SW480 (cell line): ENCODE data around the gene UAP1L1.
A peak's percentile ranks its signal among the peaks of the same experiment; 100 is the strongest.

ENCODE experiments used
- DNase-seq: peaks from one replicate; pipeline ENCODE4 v3.0.0-alpha.2; 2016; ENCODE audit warnings: low spot score

The UAP1L1 gene

GRCh38 chr9:137042751-137043727, 34.3 kb upstream of the UAP1L1 start:
- DNase-seq = no peak

GRCh38 chr9:137044037-137044436, 33.3 kb upstream of the UAP1L1 start:
- DNase-seq = no peak

- DNase-seq = no peak
Measured at GRCh38 chr9:137044502-137045177, 32.7 kb upstream of the UAP1L1 start.

GRCh38 chr9:137045294-137046087, 31.8 kb upstream of the UAP1L1 start:
- DNase-seq = peak; percentile 50

- DNase-seq = peak; percentile 85
Measured at GRCh38 chr9:137046088-137046787, 31.1 kb upstream of the UAP1L1 start, which contains the start of gene NPDC1. Gene NPDC1, minus strand, starts transcription at chr9:137046177. Its CDS starts 188 bp downstream, at chr9:137045989.

DNA sequence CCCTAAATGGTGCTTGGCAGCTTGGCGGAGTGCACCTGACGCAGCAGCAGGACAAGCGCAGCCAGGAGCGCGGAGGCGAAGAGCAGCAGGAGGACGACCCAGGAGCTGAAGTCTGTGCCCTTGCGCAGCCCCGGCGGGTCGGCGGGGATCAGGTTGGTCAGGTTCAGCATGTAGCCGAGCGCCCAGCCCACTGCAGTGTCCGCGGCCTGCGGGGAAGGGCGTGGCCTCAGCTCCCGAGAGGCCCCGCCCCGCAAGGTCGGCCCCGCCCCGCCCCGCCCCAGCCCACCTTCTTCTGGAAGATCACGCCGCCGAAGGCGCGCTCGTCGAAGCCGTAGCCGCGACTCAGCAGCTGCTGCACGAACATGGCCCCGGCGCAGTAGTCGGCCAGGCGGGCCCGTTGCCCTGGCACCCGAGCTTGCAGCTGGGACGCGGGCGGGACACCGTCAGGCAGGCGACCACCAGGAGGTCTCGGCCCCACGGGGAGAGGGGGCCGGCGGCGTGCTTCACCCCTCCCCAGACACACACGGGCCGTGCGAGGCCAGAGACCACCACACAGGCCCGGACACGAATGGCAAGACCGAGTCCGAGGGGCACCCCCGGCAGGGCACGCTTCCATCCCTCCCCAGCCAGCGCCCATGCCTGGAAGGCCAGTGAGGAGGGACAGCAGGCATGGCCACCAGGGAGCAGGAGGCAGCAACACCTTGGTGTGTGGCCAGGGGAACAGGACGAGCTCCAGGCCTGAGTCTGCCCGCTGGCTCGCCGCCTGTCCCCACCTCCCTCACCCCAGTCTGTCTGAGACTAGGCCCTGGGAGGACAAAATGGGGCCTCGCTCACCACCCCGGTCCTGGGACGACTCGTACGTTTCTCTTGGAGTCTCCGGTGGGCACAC, 28.4 kb upstream of the UAP1L1 start:
- no peak for DNase-seq

DNA sequence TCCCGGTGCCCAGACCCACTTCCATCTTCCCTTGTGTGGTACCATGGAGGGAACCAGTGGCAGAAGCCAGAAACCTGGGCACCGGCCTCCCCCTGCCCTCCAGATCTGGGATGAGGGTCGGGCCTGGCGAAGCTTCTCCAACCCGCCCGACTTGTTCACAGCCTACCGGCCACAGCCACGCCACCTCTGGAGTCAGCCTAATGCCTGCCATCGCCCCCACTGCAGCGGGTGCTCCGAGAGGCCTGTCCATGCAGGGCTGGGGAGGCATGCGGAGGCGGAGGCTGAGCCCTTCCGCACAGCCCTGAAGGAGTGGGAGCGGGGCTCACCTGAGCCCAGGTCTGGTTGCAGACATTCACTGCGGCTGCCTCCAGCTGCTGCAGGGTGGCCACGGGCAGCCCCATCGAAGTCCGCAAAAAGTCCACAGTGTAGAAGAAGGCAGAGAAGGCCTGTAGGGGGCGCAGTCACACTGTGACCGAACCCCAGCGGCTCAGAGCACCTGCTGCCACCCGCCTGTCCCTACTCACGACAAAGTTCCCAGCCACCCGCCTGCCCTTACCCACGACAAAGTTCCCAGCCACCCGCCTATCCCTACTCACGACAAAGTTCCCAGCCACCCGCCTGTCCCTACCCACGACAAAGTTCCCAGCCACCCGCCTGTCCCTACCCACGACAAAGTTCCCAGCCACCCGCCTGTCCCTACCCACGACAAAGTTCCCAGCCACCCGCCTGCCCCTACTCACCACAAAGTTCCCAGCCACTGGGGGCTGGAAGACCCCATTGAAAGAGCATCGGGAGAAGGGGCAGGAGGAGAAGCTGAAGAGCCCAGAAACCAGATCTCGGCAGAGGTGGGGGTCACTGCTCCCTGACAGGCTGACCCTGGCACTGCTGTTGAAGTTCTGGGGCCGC, 27.5 kb upstream of the UAP1L1 start:
- peak; percentile 60 for DNase-seq

DNA sequence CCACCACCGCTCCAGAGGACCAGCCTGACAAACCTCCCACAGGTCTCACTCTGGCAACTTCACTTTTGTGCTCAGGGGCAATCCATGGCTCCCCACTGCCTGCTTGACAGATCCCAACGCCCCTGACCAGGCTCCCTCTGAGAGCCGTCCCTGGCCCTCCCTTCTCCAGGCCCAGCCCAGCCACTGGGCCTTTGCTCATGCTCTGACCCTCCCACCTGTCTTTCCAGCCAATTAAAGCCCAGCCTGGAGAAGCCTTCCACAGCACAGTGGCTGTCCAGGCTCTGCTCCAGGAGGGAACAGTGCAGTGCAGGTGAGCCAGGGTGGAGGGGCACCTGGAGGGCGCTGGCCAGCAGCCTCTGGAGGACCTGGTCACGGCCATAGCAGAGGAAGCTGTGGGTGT, 26.7 kb upstream of the UAP1L1 start:
- no peak for DNase-seq

DNA sequence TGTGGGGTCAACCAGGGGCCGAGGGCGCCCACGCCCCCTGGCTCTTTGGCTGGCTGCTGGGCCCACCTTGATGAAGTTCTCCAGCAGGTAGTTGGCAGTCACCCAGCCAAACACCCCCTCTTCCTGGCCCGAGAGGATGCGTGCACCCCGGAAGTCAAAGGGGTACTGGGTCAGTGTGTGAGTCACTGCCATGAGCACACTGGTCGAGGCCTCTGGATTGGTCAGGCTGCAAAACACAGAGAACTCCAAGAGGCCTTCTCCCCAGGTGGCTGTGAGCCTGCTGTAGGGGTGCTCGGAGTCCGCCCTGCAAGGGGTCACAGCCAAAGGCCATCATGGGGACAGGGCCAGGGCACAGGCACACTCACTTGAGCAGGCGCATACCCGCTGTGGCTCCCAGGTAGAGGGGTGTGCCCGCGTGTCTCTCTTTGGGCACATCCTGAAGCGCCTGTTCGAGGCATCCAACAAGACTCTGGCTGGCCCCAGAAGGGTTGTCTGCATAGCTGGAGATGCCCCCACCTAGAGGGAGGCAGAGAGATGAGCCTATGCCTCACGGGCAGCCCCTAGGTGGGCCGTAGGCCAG, 26.1 kb upstream of the UAP1L1 start:
- no peak for DNase-seq

DNA sequence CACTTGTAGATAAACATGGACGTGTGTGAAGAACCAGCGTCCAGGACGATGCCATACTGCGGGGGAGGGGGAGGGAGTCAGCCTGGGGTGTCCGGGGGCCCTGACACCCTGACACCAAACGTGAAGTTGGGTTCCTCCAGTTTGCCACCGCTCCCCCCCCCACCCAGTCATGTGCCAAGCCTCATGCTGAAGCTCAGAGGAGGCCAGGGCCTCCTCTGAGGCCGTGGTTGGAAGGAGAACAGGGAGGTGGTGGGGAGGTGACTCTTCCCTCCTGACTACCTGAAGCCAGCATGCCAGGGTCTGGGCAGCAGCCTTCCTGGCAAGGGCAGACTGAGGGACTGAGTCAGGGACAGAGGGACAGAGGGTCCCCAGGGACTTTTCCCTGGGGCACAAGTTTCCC, 25.0 kb upstream of the UAP1L1 start:
- DNase-seq = no peak

DNA sequence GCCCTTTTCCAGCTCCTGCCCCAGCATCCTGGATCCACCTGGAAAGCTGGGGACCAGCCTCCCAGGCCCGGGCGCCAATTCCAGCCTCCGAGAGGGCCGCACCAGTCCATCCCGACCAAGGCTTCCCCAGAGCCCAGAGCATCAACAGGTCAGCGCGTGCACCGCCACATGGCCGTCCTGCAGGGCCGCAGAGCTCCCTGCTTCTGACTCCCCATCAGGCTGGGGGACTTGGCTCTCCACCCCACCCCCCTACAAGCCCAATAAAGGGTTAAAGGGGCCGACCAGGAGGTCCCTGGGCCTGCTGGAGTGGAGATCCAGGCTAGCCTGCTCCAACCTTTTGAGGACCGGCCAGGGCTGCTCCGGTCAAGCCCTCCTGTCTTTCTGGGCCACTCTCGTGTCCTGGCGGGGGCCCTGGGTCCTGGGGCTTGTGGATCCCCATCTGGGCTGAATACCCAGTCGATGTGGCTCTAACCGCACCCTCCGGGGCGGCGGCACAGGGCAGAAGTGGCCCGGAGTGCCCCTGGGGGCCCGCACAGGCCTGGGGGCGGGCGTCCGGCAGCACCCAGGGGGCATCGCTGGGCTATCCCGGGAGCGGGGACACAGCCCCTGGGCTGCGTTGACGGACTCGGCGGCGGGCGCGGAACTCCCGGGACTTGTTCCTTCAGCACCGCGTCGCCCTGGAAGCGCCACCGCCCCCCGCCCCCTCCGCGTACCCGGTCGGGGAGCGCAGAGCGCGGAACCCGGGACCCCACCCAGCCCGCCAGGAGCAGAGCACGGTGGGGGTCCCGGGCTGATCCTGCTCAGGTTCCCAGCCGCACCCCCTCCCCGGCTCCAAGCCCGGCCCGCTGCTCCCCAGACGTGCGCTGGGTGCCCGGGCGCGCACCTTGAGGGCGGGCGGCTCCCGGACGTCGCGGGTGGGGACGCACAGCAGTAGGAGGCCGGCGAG, 24.0 kb upstream of the UAP1L1 start:
- no peak for DNase-seq

DNA sequence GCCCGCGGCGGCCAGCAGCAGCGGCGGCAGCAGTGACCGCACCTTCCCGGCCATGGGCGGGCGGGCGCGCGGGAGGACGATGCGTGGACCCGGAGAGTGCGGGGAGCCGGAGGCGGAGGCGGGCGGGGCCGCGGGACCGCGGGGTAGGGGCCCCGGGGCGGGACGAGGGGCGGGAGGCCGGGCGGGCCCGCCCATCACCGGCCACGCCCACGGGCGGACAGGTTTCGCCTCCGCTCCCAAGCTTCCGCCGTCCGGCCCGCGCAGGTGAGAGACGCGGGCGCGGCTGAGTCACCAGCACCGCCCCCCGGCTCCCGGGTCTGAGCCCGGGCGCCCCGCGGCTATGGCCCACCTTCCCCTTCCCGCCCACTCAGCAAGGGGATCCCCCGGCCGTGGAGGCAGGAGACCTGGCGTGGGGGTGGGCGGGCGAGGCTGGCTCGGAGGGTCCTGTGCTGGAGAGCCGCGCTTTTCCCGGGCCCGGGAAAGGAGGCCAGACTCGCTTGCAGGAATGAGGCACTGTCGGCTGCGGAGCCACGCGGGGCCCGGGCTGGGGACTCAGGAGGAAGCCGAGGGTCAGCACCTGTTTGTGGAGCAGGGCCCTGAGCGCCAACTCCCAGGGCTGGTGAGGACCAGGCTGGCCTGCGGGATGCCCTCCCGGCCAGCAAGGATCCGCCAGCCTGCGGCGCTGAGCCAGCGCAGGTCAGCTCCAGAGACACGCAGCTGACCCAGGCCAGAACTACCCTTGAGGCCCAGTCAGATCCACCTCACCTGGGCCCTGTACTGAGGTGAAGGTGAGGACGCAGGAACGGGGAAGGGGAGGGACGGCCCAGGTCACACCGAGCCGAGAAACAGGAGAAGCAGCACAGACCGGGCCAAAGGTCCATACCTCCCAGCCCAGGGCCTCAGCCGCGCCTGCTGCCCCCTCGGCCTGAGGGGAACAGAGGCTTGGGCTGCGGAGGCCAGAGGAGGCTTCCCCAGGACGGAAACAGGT, 23.1 kb upstream of the UAP1L1 start, which contains the start of gene ENTPD2:
ENTPD2 (minus strand) TSS at position 118 of the 988 bp plus-strand sequence; CDS start at position 54, 64 bp downstream.
- DNase-seq = peak; percentile 70

GRCh38 chr9:137054932-137055384, 22.4 kb upstream of the UAP1L1 start:
- no peak for DNase-seq

GRCh38 chr9:137055385-137056364, 21.6 kb upstream of the UAP1L1 start:
- DNase-seq = no peak

- no peak for DNase-seq
Measured at GRCh38 chr9:137056739-137057415, 20.4 kb upstream of the UAP1L1 start.
